Activated CD8-positive, alpha-beta memory T cell treated with anti-CD3 and anti-CD28 coated beads, Interleukin-2, amount 50 U/mL, for 48 hours (primary cell): ENCODE measurements around the gene RBM24.

ENCODE experiments used
- DNase-seq: peaks from one replicate; pipeline ENCODE4 v3.0.0-alpha.2; 2020

Gene RBM24

GRCh38 chr6:17281100-17281496, at the start of gene RBM24:
Gene RBM24 (plus strand): TSS chr6:17281361. CDS start chr6:17281582, 221 bp downstream.
- DNase-seq: peak; percentile 64

- DNase-seq: no peak
These were observed 47.6 kb upstream of the RBM24 start for GRCh38 chr6:17233531-17233930.

GRCh38 chr6:17237246-17237645, 43.9 kb upstream of the RBM24 start:
- no peak for DNase-seq

- no peak for DNase-seq
These were observed 41.9 kb upstream of the RBM24 start for GRCh38 chr6:17239260-17239659.

- DNase-seq: no peak
These were observed 40.2 kb upstream of the RBM24 start for GRCh38 chr6:17240803-17241500.

GRCh38 chr6:17242087-17242486, 39.1 kb upstream of the RBM24 start:
- DNase-seq: no peak

GRCh38 chr6:17250237-17250636, 30.9 kb upstream of the RBM24 start:
- DNase-seq: no peak

GRCh38 chr6:17251953-17252352, 29.2 kb upstream of the RBM24 start:
- DNase-seq: no peak

GRCh38 chr6:17258749-17259148, 22.4 kb upstream of the RBM24 start:
- no peak for DNase-seq

- no peak for DNase-seq
These were observed 15.6 kb upstream of the RBM24 start for GRCh38 chr6:17265570-17265969.

- no peak for DNase-seq
These were observed 13.6 kb upstream of the RBM24 start for GRCh38 chr6:17267566-17267965.

GRCh38 chr6:17268114-17268513, 13.0 kb upstream of the RBM24 start:
- no peak for DNase-seq

GRCh38 chr6:17269840-17270239, 11.3 kb upstream of the RBM24 start:
- no peak for DNase-seq

- no peak for DNase-seq
These were observed 9.5 kb upstream of the RBM24 start for GRCh38 chr6:17271628-17272027.

GRCh38 chr6:17276766-17277165, 4.4 kb upstream of the RBM24 start:
- DNase-seq: no peak

- no peak for DNase-seq
These were observed 3.9 kb upstream of the RBM24 start for GRCh38 chr6:17277256-17277655.

GRCh38 chr6:17278289-17279063, 2.7 kb upstream of the RBM24 start:
- no peak for DNase-seq

- DNase-seq: no peak
These were observed 1.0 kb upstream of the RBM24 start for GRCh38 chr6:17280138-17280537.

- peak; percentile 54 for DNase-seq
These were observed 540 bp upstream of the RBM24 start for GRCh38 chr6:17280552-17281090.

GRCh38 chr6:17281497-17282481, 628 bp downstream of the RBM24 start:
- peak; percentile 50 for DNase-seq

GRCh38 chr6:17283074-17283473, 1.9 kb downstream of the RBM24 start:
- DNase-seq: no peak

- no peak for DNase-seq
These were observed 8.5 kb downstream of the RBM24 start for GRCh38 chr6:17289630-17290061.

GRCh38 chr6:17291778-17292177, 10.6 kb downstream of the RBM24 start:
- DNase-seq: no peak
